DND-41 (cell line): ENCODE results near the gene SRGAP3.

Experiments
- ATAC-seq: fragments of 200-7000 bp; cut with Tn5 transposase; 3 replicates; pipeline ENCODE4 v1.9.1; 2021; ENCODE audit warnings: low read depth; ENCODE audit not compliant: insufficient read depth
- DNase-seq: peaks from one replicate; pipeline ENCODE4 v3.0.0-alpha.2; 2020
- H2AFZ ChIP-seq: 2 replicates; pipeline ENCODE4 v1.6.0; 2012; ENCODE audit warnings: low read depth, low read length
- H3K27ac ChIP-seq: 2 replicates; pipeline ENCODE4 v1.5.1; 2012; ENCODE audit warnings: low read length, inconsistent platforms
- H3K27me3 ChIP-seq: fragments of 200-600 bp; sonication (generic); 2 replicates; pipeline ENCODE4 v1.6.0; 2012; ENCODE audit warnings: low read length, mild to moderate bottlenecking, inconsistent platforms; ENCODE audit not compliant: insufficient read depth, poor library complexity
- H3K36me3 ChIP-seq: 2 replicates; pipeline ENCODE4 v1.5.1; 2012; ENCODE audit warnings: low read length, inconsistent platforms; ENCODE audit not compliant: insufficient read depth
- H3K4me1 ChIP-seq: 2 replicates; pipeline ENCODE4 v1.5.1; 2012; ENCODE audit warnings: mild to moderate bottlenecking, low read length; ENCODE audit not compliant: insufficient read depth
- H3K4me2 ChIP-seq: 2 replicates; pipeline ENCODE4 v1.6.0; 2012; ENCODE audit warnings: mild to moderate bottlenecking, moderate library complexity, low read length, inconsistent platforms; ENCODE audit not compliant: insufficient read depth
- H3K4me3 ChIP-seq, 2 experiments: fragments of 200-600 bp in 1 of 2; shearing (Covaris generic) in 1 of 2; 2 replicates each; pipeline ENCODE4 v1.5.1; 2012 to 2016; ENCODE audit warnings: inconsistent platforms in 2 of 2, low read length in 2 of 2, mild to moderate bottlenecking in 2 of 2, low read depth in 1 of 2, moderate library complexity in 1 of 2
- H3K79me2 ChIP-seq: 2 replicates; pipeline ENCODE4 v1.6.0; 2012; ENCODE audit warnings: low read length, inconsistent platforms; ENCODE audit not compliant: insufficient read depth
- H3K9ac ChIP-seq: 2 replicates; pipeline ENCODE4 v1.6.0; 2012; ENCODE audit warnings: low read depth, mild to moderate bottlenecking, inconsistent platforms, low read length, moderate library complexity
- H3K9me3 ChIP-seq: 2 replicates; pipeline ENCODE4 v1.5.1; 2012; ENCODE audit warnings: low read length, moderate library complexity, mild to moderate bottlenecking, inconsistent platforms; ENCODE audit not compliant: insufficient read depth, severe bottlenecking
- H4K20me1 ChIP-seq: 2 replicates; pipeline ENCODE4 v1.6.0; 2012; ENCODE audit warnings: low read length; ENCODE audit not compliant: insufficient read depth
- CTCF ChIP-seq: IDR thresholded peaks from 2 replicates; pipeline ENCODE4 v1.5.1; 2012; ENCODE audit warnings: borderline replicate concordance, low read length, moderate library complexity, mild to moderate bottlenecking; ENCODE audit not compliant: poor library complexity, severe bottlenecking; ENCODE audit errors: extremely low read depth
- EZH2 ChIP-seq: IDR thresholded peaks from 3 replicates; pipeline ENCODE4 v1.6.1; 2012; ENCODE audit warnings: borderline replicate concordance, low read depth, mild to moderate bottlenecking, moderate library complexity, low read length, inconsistent platforms; ENCODE audit not compliant: severe bottlenecking

Gene SRGAP3

DNA sequence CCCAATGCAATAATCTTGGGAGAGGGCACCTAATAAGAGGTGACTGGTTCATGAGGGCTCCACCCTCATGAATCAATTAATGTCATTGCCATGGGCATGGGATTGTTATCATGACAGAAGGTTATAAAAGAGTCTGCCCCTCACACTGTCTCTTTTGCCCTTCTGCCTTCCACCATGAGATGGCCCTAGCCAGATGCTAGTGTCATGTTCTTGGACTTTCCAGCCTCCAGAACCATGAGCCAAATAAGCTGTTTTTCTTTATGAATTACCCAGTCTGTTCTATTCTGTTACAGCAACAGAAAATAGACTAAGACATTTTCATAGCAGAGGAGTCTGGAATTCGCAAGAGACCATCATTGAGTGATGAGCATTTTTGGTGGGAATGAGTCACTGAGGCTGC, 270.2 kb downstream of the SRGAP3 start:
- no peak overlapping the region for H3K4me2 ChIP-seq
- H3K36me3 ChIP-seq, result no peaks in the 10 kb centered on the region
- H3K4me3 ChIP-seq, result no peak overlapping the region
- no peak overlapping the region for H3K27ac ChIP-seq
- TF ChIP-seq CTCF, result no peak
- no peak for TF ChIP-seq EZH2
- H3K79me2 ChIP-seq, result no peaks in the 10 kb centered on the region
- ATAC-seq (no peak), DNase-seq (no peak)
- no peaks in the 10 kb centered on the region for H3K9me3 ChIP-seq
- H3K27me3 ChIP-seq, result peaks cover 17% of the 10 kb centered on the region
- no peaks in the 10 kb centered on the region for H4K20me1 ChIP-seq
- H2AFZ ChIP-seq, result no peak overlapping the region
- H3K9ac ChIP-seq, result no peak overlapping the region
- no peaks in the 10 kb centered on the region for H3K4me1 ChIP-seq

DNA sequence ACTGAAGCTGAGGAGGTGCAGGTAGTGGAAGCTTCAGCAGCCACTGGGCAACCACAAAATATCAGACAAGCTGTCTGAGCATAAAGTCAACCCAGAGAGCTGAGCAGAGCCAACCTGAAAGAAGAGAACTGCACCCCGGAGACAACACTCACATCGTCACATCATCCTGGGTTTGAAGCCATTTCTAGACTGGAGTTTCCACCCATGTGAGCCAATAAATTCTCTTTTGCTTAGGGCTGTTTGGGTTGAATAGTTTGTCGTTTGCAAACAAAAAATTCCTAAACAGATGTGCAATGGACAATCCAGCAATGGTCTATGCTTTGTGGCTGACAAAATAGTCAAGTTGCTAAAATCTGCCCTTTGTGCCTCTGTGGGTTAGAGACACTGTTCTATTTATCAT, 270.9 kb downstream of the SRGAP3 start:
- Histone ChIP-seq H4K20me1 (no peaks in the 10 kb centered on the region), H3K4me2 (no peak overlapping the region), H3K27me3 (peaks cover 17% of the 10 kb centered on the region), H3K4me1 (no peaks in the 10 kb centered on the region), H3K79me2 (no peaks in the 10 kb centered on the region), H3K9ac (no peak overlapping the region), H3K4me3 (no peak overlapping the region), H2AFZ (no peak overlapping the region), H3K9me3 (no peaks in the 10 kb centered on the region), H3K27ac (no peak overlapping the region), H3K36me3 (no peaks in the 10 kb centered on the region)
- ATAC-seq (no peak), DNase-seq (no peak)
- no peak for TF ChIP-seq CTCF
- no peak for TF ChIP-seq EZH2

DNA sequence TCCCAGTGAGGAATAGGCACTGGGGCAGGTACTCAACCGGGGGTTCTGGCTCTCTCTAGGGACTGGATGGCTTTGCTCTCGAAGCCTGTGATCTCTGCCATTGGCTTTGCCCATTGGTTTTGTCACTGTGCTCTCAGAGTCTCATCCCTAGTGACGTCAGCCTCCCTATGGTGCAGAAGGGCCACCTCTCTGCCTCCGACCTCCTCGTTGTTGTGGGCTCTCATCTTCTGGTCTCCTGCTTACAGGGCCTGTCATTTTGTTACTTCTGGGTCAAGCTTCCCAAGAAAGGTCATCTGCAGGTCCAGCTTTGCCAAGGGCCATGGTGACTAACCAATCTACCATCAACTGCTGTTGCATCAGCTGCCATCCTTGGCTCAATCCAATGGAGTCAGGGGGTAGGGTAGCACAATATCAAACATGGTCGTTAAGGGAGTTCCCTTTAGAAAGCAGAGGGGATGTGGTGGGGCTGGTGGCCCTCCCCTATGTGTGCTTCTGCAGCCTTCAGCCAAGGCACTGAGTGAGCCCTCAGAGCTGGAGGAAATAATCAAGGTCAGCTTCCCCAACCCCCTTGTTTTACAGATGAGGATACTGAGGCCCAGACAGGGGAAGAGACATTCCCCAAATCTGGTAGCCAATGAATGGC, 272.8 kb downstream of the SRGAP3 start:
- Histone ChIP-seq H3K4me3 (no peak overlapping the region), H2AFZ (no peak overlapping the region), H3K79me2 (no peaks in the 10 kb centered on the region), H3K4me1 (no peaks in the 10 kb centered on the region), H3K27ac (no peak overlapping the region), H3K36me3 (no peaks in the 10 kb centered on the region), H3K27me3 (peaks cover 17% of the 10 kb centered on the region), H3K4me2 (no peak overlapping the region), H4K20me1 (no peaks in the 10 kb centered on the region), H3K9ac (no peak overlapping the region), H3K9me3 (no peaks in the 10 kb centered on the region)
- no peak for TF ChIP-seq CTCF
- no peak for TF ChIP-seq EZH2
- ATAC-seq (no peak), DNase-seq (no peak)
